HCT116 (cell line): ENCODE data around the gene XG. TPM values are rescaled to one million over a fixed set of nuclear protein-coding genes. Genes with fewer than 3 reads are reported as not detected.
"Not testable (repeated sequence)": the region's sequence is repeated elsewhere in the genome, so short reads cannot be mapped to it uniquely, and the experiment has no call there.

ENCODE experiments used
- ATAC-seq: fragments of 200-7000 bp; cut with Tn5 transposase; 2 replicates; pipeline ENCODE4 v1.9.1; 2020; ENCODE audit warnings: mild to moderate bottlenecking, moderate library complexity
- BruUV-seq: library from RNA; stranded (reverse); fragments of 400-500 nt; replicated peaks from 2 replicates; lab custom pipeline; 2021; lab: Mats Ljungman, UMichigan
- CTCF ChIA-PET: fragments of 300-600 bp; sonication (Branson Sonifier 250); formaldehyde crosslinking; loops from one replicate; lab custom pipeline; 2021; ENCODE audit warnings: antibody characterized with exemption; lab: Charles Lee
- POLR2A ChIA-PET: fragments of 300-600, 350-600 bp; sonication (Branson Sonifier 250); formaldehyde crosslinking; loops from one replicate; lab custom pipeline; 2021; ENCODE audit warnings: antibody characterized with exemption; lab: Charles Lee
- RAD21 ChIA-PET, 2 experiments: fragments of 300-600 bp; sonication (Branson Sonifier 250); formaldehyde crosslinking; loops; one replicate each; lab custom pipeline; 2023; ENCODE audit warnings: low total read pairs in 2 of 2; ENCODE audit not compliant: uncharacterized antibody in 2 of 2, unreplicated experiment in 2 of 2, low non-redundant PET in 1 of 2; lab: Charles Lee
- DNase-seq: peaks from one replicate; pipeline ENCODE4 v3.0.0-alpha.2; 2010; ENCODE audit warnings: low read depth, low spot score
- H2AFZ ChIP-seq: fragments of 200-600 bp; shearing (Covaris generic), sonication (generic); 2 replicates; pipeline ENCODE4 v1.6.1; 2017; ENCODE audit warnings: low read depth, mixed run types, mixed read lengths, antibody characterized with exemption, low read length; ENCODE audit not compliant: poor library complexity, severe bottlenecking
- H3K27ac ChIP-seq: 2 replicates; pipeline ENCODE4 v1.5.1; 2012; ENCODE audit warnings: low read depth, low read length
- H3K27me3 ChIP-seq: fragments of 200-600 bp; sonication (generic); 2 replicates; pipeline ENCODE4 v1.6.1; 2016; ENCODE audit warnings: mixed run types, low read length, mixed read lengths; ENCODE audit not compliant: insufficient read depth
- H3K36me3 ChIP-seq, 2 experiments: fragments of 200-500 bp in 1 of 2; fragments of 200-600 bp in 1 of 2; sonication (Bioruptor generic) in 1 of 2; sonication (generic) in 1 of 2; 2 replicates each; pipeline versions ENCODE4 v1.5.1 to v1.6.1; 2014 to 2016; ENCODE audit warnings: low read length in 2 of 2, inconsistent platforms in 1 of 2, mixed read lengths in 1 of 2, mixed run types in 1 of 2; ENCODE audit not compliant: insufficient read depth in 2 of 2, control insufficient read depth in 1 of 2
- H3K4me1 ChIP-seq, 2 experiments: fragments of 200-600 bp in 1 of 2; sonication (generic) in 1 of 2; 2 replicates each; pipeline versions ENCODE4 v1.5.1 to v1.6.1; 2012 to 2017; ENCODE audit warnings: low read length in 2 of 2, inconsistent platforms in 1 of 2, mild to moderate bottlenecking in 1 of 2, mixed read lengths in 1 of 2, mixed run types in 1 of 2, moderate library complexity in 1 of 2; ENCODE audit not compliant: insufficient read depth in 2 of 2, control insufficient read depth in 1 of 2
- H3K4me2 ChIP-seq: fragments of 200-600 bp; sonication (generic); 2 replicates; pipeline ENCODE4 v1.6.1; 2017; ENCODE audit warnings: mixed run types, low read length, mixed read lengths
- H3K4me3 ChIP-seq, 2 experiments: fragments of 200-600 bp in 1 of 2; sonication (generic) in 1 of 2; replicated peaks in 1 of 2; 2 replicates each; pipeline ENCODE4 v1.5.1; 2011 to 2016; ENCODE audit warnings: low read length in 2 of 2, control low read depth in 1 of 2, low read depth in 1 of 2, mild to moderate bottlenecking in 1 of 2, mixed read lengths in 1 of 2, mixed run types in 1 of 2
- H3K79me2 ChIP-seq: fragments of 200-600 bp; sonication (generic); 2 replicates; pipeline ENCODE4 v1.6.1; 2017; ENCODE audit warnings: mild to moderate bottlenecking, mixed run types, low read length, moderate library complexity, mixed read lengths; ENCODE audit not compliant: insufficient read depth
- H3K9ac ChIP-seq: fragments of 200-600 bp; sonication (generic); 2 replicates; pipeline ENCODE4 v1.6.1; 2016; ENCODE audit warnings: low read length, mixed read lengths
- H3K9me2 ChIP-seq: fragments of 200-600 bp; sonication (generic), shearing (Covaris generic); 2 replicates; pipeline ENCODE4 v1.6.1; 2017; ENCODE audit warnings: mixed run types, mild to moderate bottlenecking, moderate library complexity; ENCODE audit not compliant: insufficient read depth
- H3K9me3 ChIP-seq, 2 experiments: fragments of 200-500 bp in 1 of 2; fragments of 200-600 bp in 1 of 2; sonication (Bioruptor generic) in 1 of 2; sonication (generic) in 1 of 2; 2 replicates each; pipeline ENCODE4 v1.6.1; 2014 to 2017; ENCODE audit warnings: low read length in 2 of 2, mixed read lengths in 2 of 2, inconsistent platforms in 1 of 2, low read depth in 1 of 2, mild to moderate bottlenecking in 1 of 2, mixed run types in 1 of 2, moderate library complexity in 1 of 2; ENCODE audit not compliant: control insufficient read depth in 1 of 2, insufficient read depth in 1 of 2
- H4K20me1 ChIP-seq: fragments of 200-600 bp; sonication (generic), shearing (Covaris generic); 2 replicates; pipeline ENCODE4 v1.6.1; 2017; ENCODE audit warnings: mixed run types, mild to moderate bottlenecking, moderate library complexity; ENCODE audit not compliant: insufficient read depth
- EGR1 ChIP-seq: IDR thresholded peaks from 2 replicates; pipeline ENCODE4 v1.6.1; 2012; ENCODE audit warnings: low read depth
- ELF1 ChIP-seq: IDR thresholded peaks from 2 replicates; pipeline ENCODE4 v1.6.1; 2012; ENCODE audit warnings: low read depth, borderline replicate concordance
- EZH2 ChIP-seq: fragments of 200-600 bp; sonication (generic); IDR thresholded peaks from 2 replicates; pipeline ENCODE4 v1.6.1; 2017; ENCODE audit warnings: antibody characterized with exemption, mixed run types
- EZH2phosphoT487 ChIP-seq: fragments of 200-600 bp; IDR thresholded peaks from 2 replicates; pipeline ENCODE4 v1.6.1; 2018; ENCODE audit warnings: antibody characterized with exemption, borderline replicate concordance
- MAX ChIP-seq: IDR thresholded peaks from 2 replicates; pipeline ENCODE4 v1.6.1; 2012
- SIN3A ChIP-seq: IDR thresholded peaks from 2 replicates; pipeline ENCODE4 v1.6.1; 2012; ENCODE audit warnings: low read depth
- TCF7L2 ChIP-seq: IDR thresholded peaks from 2 replicates; pipeline ENCODE4 v1.7.0; 2011; ENCODE audit warnings: borderline replicate concordance, inconsistent platforms; ENCODE audit not compliant: insufficient read depth, insufficient read length; ENCODE audit errors: extremely low read depth
- YY1 ChIP-seq: IDR thresholded peaks from 2 replicates; pipeline ENCODE4 v1.6.1; 2011; ENCODE audit warnings: low read length, low read depth, moderate library complexity, mild to moderate bottlenecking; ENCODE audit not compliant: insufficient replicate concordance; ENCODE audit errors: extremely low read depth
- ZBTB33 ChIP-seq: IDR thresholded peaks from 2 replicates; pipeline ENCODE4 v1.6.1; 2011; ENCODE audit warnings: mild to moderate bottlenecking, low read length, moderate library complexity; ENCODE audit not compliant: insufficient replicate concordance; ENCODE audit errors: extremely low read depth
- ZNF274 ChIP-seq: fragments of 200-500 bp; sonication (Bioruptor generic); IDR thresholded peaks from 2 replicates; pipeline ENCODE4 v1.6.1; 2014; ENCODE audit warnings: mild to moderate bottlenecking, low read depth, low read length, inconsistent platforms
- intact Hi-C: fragments of 100-400 bp; cut with micrococcal nuclease; formaldehyde crosslinking; loops from 2 replicates; pipeline ENCODE4 v1.10.0; 2022
- total RNA-seq: library from RNA; stranded (reverse); gene quantifications from one replicate; pipeline ENCODE4 v1.2.1, GENCODE V29; 2021; ENCODE audit not compliant: unreplicated experiment

The XG gene
- total RNA-seq, 1 experiment from 2014 or later, result not detected

- H3K27ac ChIP-seq, result no peak overlapping the region
- no peaks in the 10 kb centered on the region for H3K27me3 ChIP-seq
- no peak for DNase-seq
- H3K9ac ChIP-seq, result no peak overlapping the region
- intact Hi-C loops, result no loop called here
- H3K9me2 ChIP-seq, result no peaks in the 10 kb centered on the region
- no peak overlapping the region for H3K4me3 ChIP-seq
- no peaks in the 10 kb centered on the region for H4K20me1 ChIP-seq
- peaks cover 0 to 10% of the 10 kb centered on the region in 2 experiments; a peak in 1 of 4 replicates for H3K36me3 ChIP-seq
- no peak for ATAC-seq
- no peak overlapping the region for H3K4me2 ChIP-seq
- POLR2A ChIA-PET, result no interaction called here
- BruUV-seq, result no TSS peak
- no peak for TF ChIP-seq SIN3A
- TF ChIP-seq MAX, result no peak
- RAD21 ChIA-PET, result no interaction called here
- no peaks in the 10 kb centered on the region for H3K4me1 ChIP-seq
- H3K79me2 ChIP-seq, result no peaks in the 10 kb centered on the region
- no peak overlapping the region for H2AFZ ChIP-seq
- H3K9me3 ChIP-seq, result no peaks in the 10 kb centered on the region
- CTCF ChIA-PET, result no interaction called here
Observed at GRCh38 chrX:2719774-2720447, 31.9 kb upstream of the XG start.

GRCh38 chrX:2723286-2723879, 28.5 kb upstream of the XG start:
- POLR2A ChIA-PET, result no interaction called here
- Histone ChIP-seq H3K9ac (no peak overlapping the region), H3K27me3 (no peaks in the 10 kb centered on the region), H3K4me3 (no peak overlapping the region), H3K9me2 (no peaks in the 10 kb centered on the region), H3K4me1 (no peaks in the 10 kb centered on the region), H3K4me2 (no peak overlapping the region), H3K36me3 (peaks cover 0 to 10% of the 10 kb centered on the region in 2 experiments; a peak in 2 of 4 replicates), H2AFZ (no peak overlapping the region), H3K27ac (no peak overlapping the region), H4K20me1 (no peaks in the 10 kb centered on the region), H3K9me3 (no peaks in the 10 kb centered on the region), H3K79me2 (no peaks in the 10 kb centered on the region)
- BruUV-seq, result no TSS peak
- intact Hi-C loops, result no loop called here
- ATAC-seq (no peak), DNase-seq (no peak)
- TF ChIP-seq MAX (no peak), TCF7L2 (no peak), EZH2phosphoT487 (no peak), ZNF274 (no peak), EGR1 (no peak), EZH2 (no peak), YY1 (no peak), ELF1 (no peak), ZBTB33 (no peak), SIN3A (no peak)
- RAD21 ChIA-PET, result no interaction called here
- CTCF ChIA-PET, result no interaction called here

- RAD21 ChIA-PET, H3K9ac ChIP-seq, H3K4me1 ChIP-seq, H4K20me1 ChIP-seq, H3K79me2 ChIP-seq, H2AFZ ChIP-seq, H3K4me3 ChIP-seq, CTCF ChIA-PET, H3K36me3 ChIP-seq, H3K9me3 ChIP-seq, H3K4me2 ChIP-seq, DNase-seq, POLR2A ChIA-PET, H3K27ac ChIP-seq, H3K27me3 ChIP-seq, intact Hi-C loops, BruUV-seq, ATAC-seq, H3K9me2 ChIP-seq: not testable (repeated sequence)
Observed at GRCh38 chrX:2727264-2727663, 24.6 kb upstream of the XG start.
